ENCODE results near the gene FABP3.

GRCh38 chr1:31348449-31348848, 24.4 kb downstream of the FABP3 start:
- TF ChIP-seq CTCF (IDR thresholded peaks at IDR 0.05) (no peak), POLR2A (IDR thresholded peaks at IDR 0.05) (no peak)
